ENCODE results near the gene CXCR3. TPM values are rescaled to one million over a fixed set of nuclear protein-coding genes. Genes with fewer than 3 reads are reported as not detected.
"Not testable (repeated sequence)": the region's sequence is repeated elsewhere in the genome, so short reads cannot be mapped to it uniquely, and the experiment has no call there.

Gene CXCR3
- not detected in 2 replicates for total RNA-seq (2014; rRNA removed; shearing (Covaris generic))

- peak; percentile 5 for DNase-seq (ENCODE audit: low read depth)
These were observed at the start of gene CXCR3 for GRCh38 chrX:71618303-71618721. Gene CXCR3 (minus strand): TSS chrX:71618511. CDS start chrX:71618449, 62 bp downstream.

- DNase-seq (ENCODE audit: low read depth), result no peak
These were observed 49.3 kb upstream of the CXCR3 start, which contains the start of gene LOC101059915 for GRCh38 chrX:71667328-71668247. Gene LOC101059915 (plus strand): TSS chrX:71667546.

GRCh38 chrX:71666240-71667223 is 48.2 kb upstream of the CXCR3 start:
- no peak for DNase-seq (ENCODE audit: low read depth)

- DNase-seq (ENCODE audit: low read depth), result no peak
These were observed 47.4 kb upstream of the CXCR3 start for GRCh38 chrX:71665747-71666146.

- DNase-seq (ENCODE audit: low read depth), result no peak
These were observed 46.7 kb upstream of the CXCR3 start for GRCh38 chrX:71664889-71665491.

- peak; percentile 49 for DNase-seq (ENCODE audit: low read depth)
These were observed 45.9 kb upstream of the CXCR3 start for GRCh38 chrX:71664202-71664601.

- not testable (repeated sequence) for DNase-seq (ENCODE audit: low read depth)
These were observed 44.9 kb upstream of the CXCR3 start for GRCh38 chrX:71663238-71663637.

GRCh38 chrX:71662654-71663053 is 44.3 kb upstream of the CXCR3 start:
- DNase-seq (ENCODE audit: low read depth), result peak; percentile 18

GRCh38 chrX:71661919-71662318 is 43.6 kb upstream of the CXCR3 start:
- no peak for DNase-seq (ENCODE audit: low read depth)

GRCh38 chrX:71660562-71661416 is 42.5 kb upstream of the CXCR3 start:
- DNase-seq (ENCODE audit: low read depth), result no peak

GRCh38 chrX:71659959-71660358 is 41.6 kb upstream of the CXCR3 start:
- no peak for DNase-seq (ENCODE audit: low read depth)

- DNase-seq (ENCODE audit: low read depth), result no peak
These were observed 41.0 kb upstream of the CXCR3 start for GRCh38 chrX:71659342-71659741.

GRCh38 chrX:71657267-71657666 is 39.0 kb upstream of the CXCR3 start:
- DNase-seq (ENCODE audit: low read depth), result no peak

GRCh38 chrX:71653344-71653743 is 35.0 kb upstream of the CXCR3 start:
- DNase-seq (ENCODE audit: low read depth), result no peak

GRCh38 chrX:71652405-71652804 is 34.1 kb upstream of the CXCR3 start:
- peak; percentile 32 for DNase-seq (ENCODE audit: low read depth)

- no peak for DNase-seq (ENCODE audit: low read depth)
These were observed 32.1 kb upstream of the CXCR3 start for GRCh38 chrX:71650333-71650969.

GRCh38 chrX:71644406-71644805 is 26.1 kb upstream of the CXCR3 start:
- not testable (repeated sequence) for DNase-seq (ENCODE audit: low read depth)

GRCh38 chrX:71640002-71640401 is 21.7 kb upstream of the CXCR3 start:
- no peak for DNase-seq (ENCODE audit: low read depth)

GRCh38 chrX:71638409-71638808 is 20.1 kb upstream of the CXCR3 start:
- DNase-seq (ENCODE audit: low read depth), result no peak

GRCh38 chrX:71637848-71638247 is 19.5 kb upstream of the CXCR3 start:
- peak; percentile 21 for DNase-seq (ENCODE audit: low read depth)
